ENCODE results near the gene ACR.

ACR gene

GRCh38 chr22:50720301-50721256 is 17.4 kb upstream of the ACR start:
- no peak for DNase-seq

DNA sequence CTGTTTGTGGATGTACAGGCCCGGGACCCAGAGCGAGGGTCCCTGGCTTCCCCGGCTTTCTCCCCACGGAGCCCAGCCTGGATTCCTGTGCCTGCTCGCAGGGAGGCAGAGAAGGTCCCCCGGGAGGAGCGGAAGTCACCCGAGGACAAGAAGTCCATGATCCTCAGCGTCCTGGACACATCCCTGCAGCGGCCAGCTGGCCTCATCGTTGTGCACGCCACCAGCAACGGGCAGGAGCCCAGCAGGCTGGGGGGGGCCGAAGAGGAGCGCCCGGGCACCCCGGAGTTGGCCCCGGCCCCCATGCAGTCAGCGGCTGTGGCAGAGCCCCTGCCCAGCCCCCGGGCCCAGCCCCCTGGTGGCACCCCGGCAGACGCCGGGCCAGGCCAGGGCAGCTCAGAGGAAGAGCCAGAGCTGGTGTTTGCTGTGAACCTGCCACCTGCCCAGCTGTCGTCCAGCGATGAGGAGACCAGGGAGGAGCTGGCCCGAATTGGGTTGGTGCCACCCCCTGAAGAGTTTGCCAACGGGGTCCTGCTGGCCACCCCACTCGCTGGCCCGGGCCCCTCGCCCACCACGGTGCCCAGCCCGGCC is 16.7 kb upstream of the ACR start:
- no peak for DNase-seq

GRCh38 chr22:50722048-50722701 is 15.8 kb upstream of the ACR start:
- DNase-seq = no peak

- DNase-seq = no peak
These were observed 15.1 kb upstream of the ACR start for GRCh38 chr22:50722716-50723428.

- DNase-seq = no peak
These were observed 14.0 kb upstream of the ACR start for GRCh38 chr22:50723991-50724390.

GRCh38 chr22:50724616-50725015 is 13.4 kb upstream of the ACR start:
- no peak for DNase-seq

DNA sequence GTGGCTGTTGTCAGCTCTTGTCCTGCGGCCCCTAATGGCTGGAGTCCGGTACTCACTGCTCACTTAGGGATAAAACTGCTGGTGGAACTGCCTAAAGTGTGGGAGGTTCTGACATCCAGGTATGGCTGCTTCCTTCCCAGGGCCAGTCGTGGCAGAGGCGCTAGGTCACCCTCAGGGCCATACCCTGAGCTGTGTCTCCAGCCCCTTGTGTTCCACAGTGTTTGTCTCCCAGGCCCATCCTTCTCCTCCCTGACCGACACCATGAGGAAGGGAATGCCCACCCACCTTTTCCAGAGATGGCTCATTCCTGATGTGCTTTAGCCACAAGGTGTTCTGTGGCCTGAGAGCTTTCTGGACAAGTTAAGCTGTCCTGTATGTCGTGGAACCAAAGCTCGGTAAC is 12.4 kb upstream of the ACR start:
- DNase-seq = no peak

- no peak for DNase-seq
These were observed 11.2 kb upstream of the ACR start for GRCh38 chr22:50726643-50727340.

DNA sequence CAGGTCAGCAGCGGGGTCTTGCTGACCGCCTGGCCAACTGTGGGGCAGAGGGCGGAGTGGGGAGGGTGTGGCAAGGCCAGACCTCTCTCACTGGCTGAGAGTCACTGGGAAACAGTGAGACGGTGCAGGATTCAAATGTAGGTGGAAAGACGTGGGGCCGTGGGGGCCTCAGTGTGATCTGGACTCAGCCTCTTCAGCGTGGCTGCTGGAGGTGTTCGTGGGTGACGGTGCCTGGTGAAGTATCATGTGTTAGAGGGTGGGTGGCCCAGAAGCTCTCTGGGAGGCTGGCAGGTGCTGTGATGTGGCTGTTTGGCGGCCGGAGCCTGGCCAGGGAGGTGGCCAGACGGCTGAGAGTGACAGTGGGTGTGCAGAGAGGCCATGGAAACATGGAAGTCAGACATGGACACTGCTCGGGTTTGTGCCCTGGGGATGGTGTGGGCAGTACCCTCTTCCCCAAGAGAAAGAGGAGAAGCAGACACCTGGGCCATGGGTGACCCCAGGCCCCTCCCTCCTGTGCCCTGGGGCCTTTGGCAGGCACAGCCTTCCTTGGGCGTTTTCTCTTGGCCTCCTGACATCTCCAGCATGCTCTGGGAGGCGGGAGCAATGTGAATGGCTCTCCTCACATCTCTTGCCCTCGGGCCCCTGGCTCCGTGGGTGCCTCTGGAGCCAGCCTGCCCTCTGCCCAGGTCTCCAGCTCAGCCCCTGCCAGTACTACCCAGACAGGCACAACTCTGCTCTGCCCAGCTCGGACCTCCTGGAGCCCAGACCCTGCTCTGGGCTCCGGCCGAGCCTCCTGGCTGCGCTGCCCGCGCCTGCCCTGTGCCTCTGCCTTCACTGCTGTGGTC is 10.1 kb upstream of the ACR start:
- DNase-seq = no peak

- DNase-seq = no peak
These were observed 9.5 kb upstream of the ACR start for GRCh38 chr22:50728523-50728931.

DNA sequence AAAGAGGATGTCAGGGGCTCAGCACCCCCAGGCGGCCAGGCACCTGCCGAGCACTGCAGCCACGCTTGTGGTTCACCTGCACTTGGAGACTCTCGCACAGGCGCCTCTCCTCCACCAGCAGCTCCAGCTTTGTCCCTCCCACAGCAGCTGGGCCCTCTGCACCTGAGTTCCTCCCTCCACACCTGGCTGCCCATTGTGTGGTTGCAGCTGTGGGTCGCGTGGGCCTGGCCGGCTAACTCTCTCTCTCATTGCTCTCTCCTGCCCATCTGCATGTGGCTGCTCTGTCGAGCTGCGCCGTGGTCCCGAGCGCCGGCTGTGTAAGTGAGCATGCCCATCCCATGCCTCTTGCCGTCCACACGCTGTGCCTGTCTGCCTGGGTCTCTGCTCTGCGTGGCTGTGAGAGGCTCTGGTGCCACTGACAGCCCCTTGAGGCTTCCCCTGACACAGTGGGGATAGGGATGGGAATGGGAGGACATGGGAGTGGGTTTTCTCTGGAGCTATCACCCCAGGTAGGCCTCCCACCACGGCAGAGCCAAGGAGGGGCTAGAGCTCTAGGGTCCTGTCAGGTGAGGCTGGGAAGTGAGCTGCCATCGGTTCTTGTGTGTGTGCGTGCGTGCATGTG is 8.5 kb upstream of the ACR start:
- DNase-seq = no peak

DNA sequence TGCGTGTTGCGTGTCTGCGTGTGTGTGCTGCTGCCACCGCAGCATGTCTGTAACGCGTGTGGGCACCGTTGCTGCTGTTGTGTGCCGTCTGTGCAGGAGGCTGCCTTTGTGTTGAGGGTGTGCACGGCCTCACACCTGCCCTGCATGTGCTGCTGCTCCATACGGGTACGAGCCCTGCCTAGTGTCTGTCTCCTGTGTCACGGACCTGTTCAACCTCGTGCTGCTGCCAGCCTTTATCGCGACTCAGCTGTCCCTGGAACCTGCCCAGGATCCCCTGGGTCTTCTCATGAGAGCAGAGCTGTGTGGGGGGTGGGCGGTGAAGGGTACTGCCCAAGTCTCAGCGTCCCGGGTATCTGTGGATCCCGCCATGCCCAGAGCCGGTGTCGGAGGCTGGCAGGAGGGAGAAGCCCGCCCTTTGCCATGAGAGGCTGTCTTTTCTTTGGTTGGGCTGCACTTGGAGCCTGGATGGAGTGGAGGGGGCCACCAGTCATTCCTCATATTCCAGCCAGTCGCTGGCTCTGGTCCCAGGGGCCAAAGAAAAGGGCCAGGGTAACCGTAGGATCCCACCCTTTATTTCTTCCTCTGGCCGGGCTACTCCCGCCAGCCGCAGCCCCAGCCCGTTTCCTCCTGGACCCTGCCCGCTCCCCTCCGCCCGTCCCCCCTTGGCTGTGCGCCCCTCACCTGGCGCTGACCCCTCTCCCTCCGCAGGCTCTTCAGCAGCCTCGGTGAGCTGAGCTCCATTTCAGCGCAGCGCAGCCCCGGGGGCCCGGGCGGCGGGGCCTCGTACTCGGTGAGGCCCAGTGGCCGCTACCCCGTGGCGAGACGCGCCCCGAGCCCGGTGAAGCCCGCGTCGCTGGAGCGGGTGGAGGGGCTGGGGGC is 7.8 kb upstream of the ACR start:
- no peak for DNase-seq

- DNase-seq = peak; percentile 7
These were observed 6.9 kb upstream of the ACR start for GRCh38 chr22:50730941-50731661.

GRCh38 chr22:50731811-50732624 is 6.0 kb upstream of the ACR start:
- DNase-seq = peak; percentile 70

- DNase-seq = no peak
These were observed 5.3 kb upstream of the ACR start for GRCh38 chr22:50732681-50733080.

DNA sequence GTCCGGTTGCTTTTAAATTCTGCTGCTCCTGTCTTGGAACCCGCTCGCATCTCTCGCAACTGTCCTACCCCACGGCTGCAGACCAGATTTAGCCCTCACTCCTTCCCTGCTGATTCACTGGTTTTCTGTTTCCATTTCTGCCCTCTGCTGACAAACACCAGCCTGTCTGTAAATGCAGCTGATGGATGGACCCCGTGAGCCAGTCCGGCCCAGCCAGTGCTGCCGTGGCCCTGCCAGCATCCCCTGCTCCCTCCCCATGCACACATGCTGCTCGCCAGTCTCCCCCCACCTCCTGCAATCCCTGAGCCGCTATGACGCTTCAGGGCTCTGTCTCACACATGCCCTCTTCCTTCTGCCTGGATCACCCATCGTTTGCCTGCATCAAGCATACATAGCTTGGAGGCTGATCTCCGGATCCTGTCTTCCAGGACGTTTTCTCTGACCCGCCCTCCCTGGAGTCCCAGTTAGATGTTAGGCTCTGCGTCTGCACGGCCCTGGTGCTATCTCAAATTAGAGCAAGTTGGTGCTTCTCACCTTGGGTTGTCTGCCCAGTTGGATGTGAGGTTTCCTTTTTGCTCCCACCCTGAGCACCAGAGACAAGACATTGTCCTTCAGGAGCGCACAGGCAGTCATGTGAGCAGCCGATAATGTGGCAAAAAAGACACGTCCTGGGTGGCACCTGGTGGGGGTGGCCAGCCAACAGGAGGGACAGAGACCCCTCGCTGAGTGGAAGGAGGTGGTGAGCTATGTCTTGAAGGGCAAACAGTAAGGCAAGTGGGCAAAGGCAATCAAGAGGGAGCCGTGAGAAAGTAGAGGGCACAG is 4.3 kb upstream of the ACR start:
- no peak for DNase-seq

DNA sequence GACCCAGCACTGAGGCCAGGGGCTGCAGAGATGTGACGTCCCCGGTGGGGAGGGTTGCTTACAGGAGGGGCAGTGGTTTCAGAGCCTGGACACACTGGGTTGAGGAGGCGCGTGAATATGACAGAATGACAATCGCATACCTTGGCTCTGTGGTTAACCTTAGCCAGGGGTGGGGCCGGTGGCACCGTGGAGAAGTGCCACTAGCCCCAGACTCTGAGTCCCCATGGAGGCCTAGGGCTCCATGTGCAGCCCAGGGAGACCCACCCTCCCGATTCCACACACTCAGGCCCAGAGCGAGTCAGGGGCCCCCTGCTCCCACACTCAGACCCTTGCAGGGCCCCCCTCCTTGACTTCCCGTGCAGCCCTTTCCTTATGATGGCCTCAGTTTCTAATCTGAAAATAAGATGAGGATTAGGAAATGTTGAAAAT is 3.6 kb upstream of the ACR start:
- no peak for DNase-seq

Data from hematopoietic multipotent progenitor cell treated with erythropoietin and hydrocortisone succinate and interleukin-3 and kit ligand, for 6 days (in vitro differentiated cells).